Measurements from ENCODE around the gene PLPPR1. TPM values are rescaled to one million over a fixed set of nuclear protein-coding genes. Genes with fewer than 3 reads are reported as not detected.

The PLPPR1 gene
- total RNA-seq, 4 donors from 2014 or later = 0.27 to 0.42 TPM; not detected in 2

- no peaks in the 10 kb centered on the region for H3K9me3 ChIP-seq
- 62 to 68% methylated on average over 2 of the region's 2 CpGs for WGBS, 2 donors (ENCODE audit: low coverage in 1 of 2)
- no peak overlapping the region for H3K27ac ChIP-seq
- no peaks in the 10 kb centered on the region for H3K27me3 ChIP-seq
- H3K4me3 ChIP-seq = no peak overlapping the region
- TF ChIP-seq POLR2A (IDR thresholded peaks at IDR 0.05) (no peak), POLR2AphosphoS5 (IDR thresholded peaks at IDR 0.05) (no peak), EP300 (IDR thresholded peaks at IDR 0.05) (no peak), CTCF (IDR thresholded peaks at IDR 0.05) (no peak)
- no peak for ATAC-seq
- no peaks in the 10 kb centered on the region for H3K4me1 ChIP-seq
- H3K36me3 ChIP-seq = no peaks in the 10 kb centered on the region
Observed at GRCh38 chr9:101184813-101185278, 156.3 kb downstream of the PLPPR1 start.

GRCh38 chr9:101191723-101192122, 163.2 kb downstream of the PLPPR1 start:
- Histone ChIP-seq H3K9me3 (no peaks in the 10 kb centered on the region), H3K36me3 (no peaks in the 10 kb centered on the region), H3K27me3 (no peaks in the 10 kb centered on the region), H3K4me3 (no peak overlapping the region), H3K4me1 (no peaks in the 10 kb centered on the region), H3K27ac (no peak overlapping the region)
- WGBS, 2 donors (ENCODE audit: low coverage in 1 of 2) = 42 to 51% methylated on average over 2 of the region's 2 CpGs
- TF ChIP-seq CTCF (IDR thresholded peaks at IDR 0.05) (no peak), EP300 (IDR thresholded peaks at IDR 0.05) (no peak), POLR2A (IDR thresholded peaks at IDR 0.05) (no peak), POLR2AphosphoS5 (IDR thresholded peaks at IDR 0.05) (no peak)
- no peak for ATAC-seq

GRCh38 chr9:101197026-101197425, 168.5 kb downstream of the PLPPR1 start:
- no peak overlapping the region for H3K27ac ChIP-seq
- no peaks in the 10 kb centered on the region for H3K36me3 ChIP-seq
- no peak overlapping the region for H3K4me3 ChIP-seq
- H3K27me3 ChIP-seq = no peaks in the 10 kb centered on the region
- WGBS, 2 donors (ENCODE audit: low coverage in 1 of 2) = 85 to 93% methylated on average over 3 to 4 of the region's 4 CpGs
- no peaks in the 10 kb centered on the region for H3K9me3 ChIP-seq
- H3K4me1 ChIP-seq = no peaks in the 10 kb centered on the region
- TF ChIP-seq CTCF (IDR thresholded peaks at IDR 0.05) = no peak
- TF ChIP-seq POLR2AphosphoS5 (IDR thresholded peaks at IDR 0.05) = no peak
- TF ChIP-seq EP300 (IDR thresholded peaks at IDR 0.05) = no peak
- no peak for TF ChIP-seq POLR2A (IDR thresholded peaks at IDR 0.05)
- ATAC-seq = no peak

- no peaks in the 10 kb centered on the region for H3K36me3 ChIP-seq
- H3K9me3 ChIP-seq = no peaks in the 10 kb centered on the region
- ATAC-seq = no peak
- H3K27me3 ChIP-seq = no peaks in the 10 kb centered on the region
- H3K4me3 ChIP-seq = no peak overlapping the region
- H3K27ac ChIP-seq = no peak overlapping the region
- no peaks in the 10 kb centered on the region for H3K4me1 ChIP-seq
- 63% methylated on average over 2 of the region's 2 CpGs; no CpG with 5 or more reads in 1 of the 2 donors for WGBS, 2 donors (ENCODE audit: low coverage in 1 of 2)
- no peak for TF ChIP-seq POLR2AphosphoS5 (IDR thresholded peaks at IDR 0.05)
Observed at GRCh38 chr9:101200852-101201251, 172.3 kb downstream of the PLPPR1 start.

- Histone ChIP-seq H3K27ac (no peak overlapping the region), H3K36me3 (no peaks in the 10 kb centered on the region), H3K27me3 (no peaks in the 10 kb centered on the region), H3K4me1 (no peaks in the 10 kb centered on the region), H3K4me3 (no peak overlapping the region), H3K9me3 (no peaks in the 10 kb centered on the region)
- WGBS, 2 donors (ENCODE audit: low coverage in 1 of 2) = 24 to 25% methylated on average over 2 of the region's 2 CpGs
- ATAC-seq = no peak
- TF ChIP-seq EP300 (IDR thresholded peaks at IDR 0.05) = no peak
- TF ChIP-seq POLR2A (IDR thresholded peaks at IDR 0.05) = no peak
- no peak for TF ChIP-seq CTCF (IDR thresholded peaks at IDR 0.05)
- no peak for TF ChIP-seq POLR2AphosphoS5 (IDR thresholded peaks at IDR 0.05)
Observed at GRCh38 chr9:101201630-101202029, 173.1 kb downstream of the PLPPR1 start.

Measured in gastroesophageal sphincter (tissue), 4 donors.